ENCODE measurements around the gene PNMA5.

The PNMA5 gene

GRCh38 chrX:152958047-152958446 is 35.9 kb downstream of the PNMA5 start:
- no peak for DNase-seq

- no peak for DNase-seq
Measured at GRCh38 chrX:152950786-152951185, 43.1 kb downstream of the PNMA5 start.

- DNase-seq = no peak
Measured at GRCh38 chrX:152949114-152949513, 44.8 kb downstream of the PNMA5 start.

- no peak for DNase-seq
Measured at GRCh38 chrX:152946681-152947080, 47.2 kb downstream of the PNMA5 start.

- DNase-seq = no peak
Measured at GRCh38 chrX:152945021-152945979, 48.6 kb downstream of the PNMA5 start.

- DNase-seq = no peak
Measured at GRCh38 chrX:152943826-152944225, 50.1 kb downstream of the PNMA5 start.

- DNase-seq = peak; percentile 7
Measured at GRCh38 chrX:152942077-152942442, 51.9 kb downstream of the PNMA5 start.

GRCh38 chrX:152941328-152942076 is 52.4 kb downstream of the PNMA5 start:
- DNase-seq = peak; percentile 91

All from hematopoietic multipotent progenitor cell treated with erythropoietin and hydrocortisone succinate and interleukin-3 and kit ligand, for 6 days (in vitro differentiated cells).